ENCODE results near the gene CALD1.

CALD1 gene

GRCh38 chr7:134949171-134949570 is 169.7 kb downstream of the CALD1 start:
- DNase-seq (ENCODE audit: low read depth) = no peak

- no peak for DNase-seq (ENCODE audit: low read depth)
These were observed 175.0 kb downstream of the CALD1 start for GRCh38 chr7:134954197-134955082.

- no peak for DNase-seq (ENCODE audit: low read depth)
These were observed 177.6 kb downstream of the CALD1 start for GRCh38 chr7:134957005-134957404.

GRCh38 chr7:134959810-134960209 is 180.4 kb downstream of the CALD1 start:
- no peak for DNase-seq (ENCODE audit: low read depth)

- no peak for DNase-seq (ENCODE audit: low read depth)
These were observed 182.9 kb downstream of the CALD1 start for GRCh38 chr7:134962270-134962780.

- no peak for DNase-seq (ENCODE audit: low read depth)
These were observed 183.6 kb downstream of the CALD1 start for GRCh38 chr7:134963036-134963435.

GRCh38 chr7:134966691-134967090 is 187.3 kb downstream of the CALD1 start:
- no peak for DNase-seq (ENCODE audit: low read depth)

GRCh38 chr7:134968110-134968509 is 188.7 kb downstream of the CALD1 start:
- DNase-seq (ENCODE audit: low read depth) = no peak

GRCh38 chr7:134981645-134982044 is 202.2 kb downstream of the CALD1 start:
- DNase-seq (ENCODE audit: low read depth) = peak; percentile 1

GRCh38 chr7:134985894-134986362 is 206.5 kb downstream of the CALD1 start:
- no peak for DNase-seq (ENCODE audit: low read depth)

GRCh38 chr7:134986363-134987251 is 207.2 kb downstream of the CALD1 start, which contains the start of gene AGBL3:
Gene AGBL3, plus strand, starts transcription at chr7:134986508. Its CDS starts 1,426 bp downstream, at chr7:134987934.
- peak; percentile 98 for DNase-seq (ENCODE audit: low read depth)

GRCh38 chr7:134988161-134988560 is 208.7 kb downstream of the CALD1 start:
- no peak for DNase-seq (ENCODE audit: low read depth)

GRCh38 chr7:134991469-134992339 is 212.3 kb downstream of the CALD1 start:
- DNase-seq (ENCODE audit: low read depth) = peak; percentile 11

- no peak for DNase-seq (ENCODE audit: low read depth)
These were observed 213.3 kb downstream of the CALD1 start for GRCh38 chr7:134992626-134993179.

- DNase-seq (ENCODE audit: low read depth) = no peak
These were observed 214.5 kb downstream of the CALD1 start for GRCh38 chr7:134993877-134994456.

- DNase-seq (ENCODE audit: low read depth) = no peak
These were observed 216.0 kb downstream of the CALD1 start for GRCh38 chr7:134995239-134996096.

- DNase-seq (ENCODE audit: low read depth) = peak; percentile 16
These were observed 216.7 kb downstream of the CALD1 start for GRCh38 chr7:134996097-134996550.

- no peak for DNase-seq (ENCODE audit: low read depth)
These were observed 217.9 kb downstream of the CALD1 start for GRCh38 chr7:134997214-134997885.

GRCh38 chr7:134999136-134999535 is 219.7 kb downstream of the CALD1 start:
- no peak for DNase-seq (ENCODE audit: low read depth)

Measured in EH (cell line).